Activated CD4-positive, alpha-beta T cell treated with anti-CD3 and anti-CD28 coated beads for 1 hour (primary cell): ENCODE measurements around the gene SDK1.
"Not testable (repeated sequence)": the region's sequence is repeated elsewhere in the genome, so short reads cannot be mapped to it uniquely, and the experiment has no call there.

Experiments used
- DNase-seq: peaks from one replicate; pipeline ENCODE4 v3.0.0-alpha.2; 2020

The SDK1 gene

DNA sequence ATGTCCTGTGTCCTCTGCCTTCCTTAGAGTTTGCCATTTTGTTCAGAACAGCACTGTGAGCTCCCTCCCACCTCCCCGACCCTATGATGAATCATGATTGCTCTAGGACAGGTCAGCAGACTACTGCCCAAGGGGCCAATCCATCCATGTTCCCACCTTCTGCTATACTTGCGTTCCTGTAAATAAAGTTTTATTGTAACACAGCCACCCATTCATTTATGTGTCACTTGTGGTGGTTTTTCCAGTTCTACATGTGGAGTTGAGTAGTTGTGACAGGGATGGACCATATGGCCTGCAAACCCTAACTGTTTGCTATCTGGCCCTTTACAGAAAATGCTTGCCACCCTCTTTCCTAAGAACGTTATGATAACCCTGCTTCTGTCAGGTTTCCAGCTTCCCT, 387.8 kb downstream of the SDK1 start:
- DNase-seq = no peak

GRCh38 chr7:3691478-3692158, 390.6 kb downstream of the SDK1 start:
- DNase-seq = no peak

GRCh38 chr7:3695602-3696001, 394.6 kb downstream of the SDK1 start:
- DNase-seq = no peak

- no peak for DNase-seq
Observed at GRCh38 chr7:3696113-3696512, 395.1 kb downstream of the SDK1 start.

GRCh38 chr7:3697472-3697871, 396.4 kb downstream of the SDK1 start:
- DNase-seq = no peak

- DNase-seq = no peak
Observed at GRCh38 chr7:3705258-3705657, 404.2 kb downstream of the SDK1 start.

GRCh38 chr7:3706091-3706490, 405.0 kb downstream of the SDK1 start:
- DNase-seq = not testable (repeated sequence)

DNA sequence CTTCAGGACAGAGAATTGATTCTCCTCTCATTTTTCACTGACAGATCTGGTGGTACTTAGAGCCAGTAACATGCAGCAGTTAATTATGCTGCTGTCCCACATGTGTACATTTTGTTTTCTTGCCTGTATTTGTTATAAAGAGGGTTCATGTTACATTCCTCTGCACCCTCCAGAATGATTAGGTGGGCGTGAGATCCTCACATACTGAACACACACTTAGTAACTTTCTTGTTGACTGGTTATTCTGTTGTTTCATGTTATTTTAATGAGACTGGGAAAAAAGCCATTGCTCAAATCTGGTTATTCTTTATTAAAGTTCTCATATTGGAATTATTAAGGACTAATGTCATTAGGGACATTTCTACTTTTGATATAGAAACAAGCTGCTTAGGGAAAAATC, 409.1 kb downstream of the SDK1 start:
- no peak for DNase-seq

GRCh38 chr7:3710531-3710930, 409.5 kb downstream of the SDK1 start:
- no peak for DNase-seq

- DNase-seq = no peak
Observed at GRCh38 chr7:3712841-3713240, 411.8 kb downstream of the SDK1 start.

DNA sequence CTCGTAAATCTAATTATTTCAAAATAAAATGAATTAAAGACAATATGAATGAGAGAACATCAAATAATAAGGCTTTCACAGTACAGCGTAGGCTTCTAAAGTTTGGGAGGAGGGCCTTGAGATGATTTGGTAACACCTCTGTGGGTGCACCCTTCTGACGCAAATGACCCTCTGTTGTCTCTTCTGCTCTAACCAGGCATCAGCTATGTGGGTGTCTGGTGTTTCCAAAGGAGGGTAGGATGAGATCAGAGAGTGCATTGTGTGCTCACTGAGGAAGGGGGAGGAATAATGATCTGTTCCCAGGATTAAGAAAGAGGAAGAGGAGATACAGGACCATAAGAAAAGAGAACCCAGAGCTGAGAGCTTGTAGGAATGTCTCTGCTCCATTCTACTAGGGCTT, 420.4 kb downstream of the SDK1 start:
- no peak for DNase-seq

- no peak for DNase-seq
Observed at GRCh38 chr7:3722396-3722922, 421.4 kb downstream of the SDK1 start.

GRCh38 chr7:3725155-3726059, 424.4 kb downstream of the SDK1 start:
- DNase-seq = no peak

GRCh38 chr7:3730276-3730675, 429.2 kb downstream of the SDK1 start:
- DNase-seq = no peak

DNA sequence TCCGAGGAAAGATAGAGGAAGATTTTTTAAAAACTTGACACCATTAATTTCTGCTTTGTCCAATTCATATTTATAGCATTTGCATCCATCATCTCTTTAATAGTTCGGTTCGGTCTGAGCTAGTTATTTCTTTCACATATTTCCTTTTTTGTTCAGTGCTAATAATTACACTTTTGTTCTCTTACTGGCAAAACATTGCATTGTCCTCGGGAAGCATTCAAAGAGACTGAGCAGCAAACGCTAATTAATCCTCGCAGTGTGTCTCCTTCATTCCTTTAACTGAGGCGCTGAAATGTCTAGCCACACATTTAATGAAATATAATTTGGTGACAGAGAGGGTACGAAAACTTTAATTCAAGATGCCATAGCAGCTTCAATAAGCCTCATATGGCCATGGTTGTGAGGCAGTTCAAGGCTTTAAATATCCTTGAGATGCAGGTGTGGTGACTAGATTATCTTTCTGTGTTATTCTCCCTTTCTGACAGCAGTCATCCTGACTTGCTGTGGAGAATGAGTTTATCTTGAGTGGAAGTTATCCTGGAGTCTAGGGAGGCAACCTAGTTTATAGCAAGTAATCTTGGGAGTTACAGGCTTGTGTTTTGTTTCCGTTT, 431.4 kb downstream of the SDK1 start:
- DNase-seq = no peak

GRCh38 chr7:3733541-3734140, 432.6 kb downstream of the SDK1 start:
- no peak for DNase-seq

DNA sequence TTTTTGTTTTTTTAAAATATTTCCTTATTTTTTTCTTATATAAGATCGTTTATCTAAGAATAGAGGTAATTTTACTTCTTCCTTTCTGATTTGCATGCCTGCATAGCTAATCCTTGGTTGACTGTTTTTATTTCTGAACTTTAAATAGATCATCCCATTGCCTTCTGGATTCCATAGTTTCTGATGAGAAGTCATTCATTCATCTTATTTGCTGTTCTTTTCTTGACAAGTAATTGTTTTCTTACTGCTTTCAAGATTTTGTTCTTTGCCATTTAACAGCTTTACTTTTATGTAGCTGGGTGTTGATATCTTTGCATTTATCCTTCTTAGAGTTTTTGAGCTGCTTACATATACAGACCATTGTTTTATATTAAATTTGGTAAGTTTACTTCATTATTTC, 437.9 kb downstream of the SDK1 start:
- DNase-seq = no peak

DNA sequence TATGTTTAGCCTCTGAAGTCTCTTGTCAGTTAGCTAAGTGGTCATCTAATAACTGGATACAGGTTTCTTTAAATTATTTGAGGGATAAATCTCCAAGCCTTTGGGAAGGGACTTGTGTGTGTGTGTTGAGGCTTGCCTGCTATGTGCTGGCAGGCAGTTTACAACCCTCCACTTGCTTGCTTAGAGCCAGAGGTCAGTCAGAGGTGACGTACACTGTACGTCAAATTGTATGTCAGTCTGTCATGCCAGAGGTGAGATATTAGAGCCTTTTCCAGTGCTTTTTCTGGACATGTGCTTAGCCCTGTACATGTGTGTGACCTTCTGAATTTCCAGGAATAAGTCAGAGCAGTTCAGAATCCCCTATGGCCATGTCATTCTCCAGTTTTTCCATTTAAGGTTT, 438.9 kb downstream of the SDK1 start:
- DNase-seq = no peak

GRCh38 chr7:3747467-3747866, 446.4 kb downstream of the SDK1 start:
- no peak for DNase-seq

DNA sequence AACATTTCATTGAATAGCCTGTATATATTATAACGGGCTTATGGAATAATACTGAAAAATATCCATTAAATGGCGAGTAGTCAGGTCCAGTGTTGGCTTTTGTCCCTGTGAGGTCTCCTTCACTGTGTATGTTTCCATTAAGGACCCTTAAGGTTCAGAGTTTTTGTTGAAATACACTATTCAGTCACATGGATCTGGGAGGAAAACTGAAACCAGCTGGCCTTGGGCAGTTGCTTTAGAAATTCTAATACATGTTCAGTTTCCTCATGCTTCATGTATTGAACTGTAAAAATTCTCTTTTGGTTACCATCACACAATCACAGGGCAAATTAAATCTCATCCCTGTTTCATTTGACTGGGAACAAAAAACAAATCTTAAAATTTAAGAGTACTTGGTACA, 447.3 kb downstream of the SDK1 start:
- no peak for DNase-seq

DNA sequence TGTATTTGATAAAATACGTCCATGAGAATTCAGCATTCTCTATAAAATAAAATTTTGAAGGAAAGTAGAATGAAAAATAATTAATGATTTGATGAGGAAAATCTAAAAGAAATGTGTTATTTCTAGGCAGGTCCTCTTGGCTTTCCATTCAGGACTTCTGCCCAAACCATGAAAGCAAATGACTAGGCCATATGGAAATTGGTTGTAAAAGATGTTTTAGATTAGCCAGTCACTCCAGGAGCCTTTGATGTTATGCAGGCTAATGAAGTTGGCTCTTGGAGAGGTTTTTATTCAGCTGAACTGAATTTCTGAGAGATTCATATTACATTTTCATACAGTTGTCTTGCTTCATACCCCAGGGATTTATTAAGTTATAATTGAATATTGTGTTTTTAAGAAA, 452.8 kb downstream of the SDK1 start:
- no peak for DNase-seq

- no peak for DNase-seq
Observed at GRCh38 chr7:3754493-3755341, 453.7 kb downstream of the SDK1 start.
